HepG2 (cell line): ENCODE data around the gene TRIP6. TPM values are rescaled to one million over a fixed set of nuclear protein-coding genes. Genes with fewer than 3 reads are reported as not detected.

Experiments
- ATAC-seq: fragments of 200-7000 bp; cut with Tn5 transposase; 3 replicates; pipeline ENCODE4 v1.9.1; 2020; ENCODE audit warnings: mild to moderate bottlenecking, moderate library complexity
- BruUV-seq: library from RNA; stranded (reverse); fragments of 400-500 nt; replicated peaks from 2 replicates; lab custom pipeline; 2021; lab: Mats Ljungman, UMichigan
- CTCF ChIA-PET: fragments of 300-600 bp; formaldehyde crosslinking; extraction: SDS; loops from one replicate; lab custom pipeline; 2021; ENCODE audit warnings: low total read pairs, inconsistent platforms, low intra/inter-chr PET ratio; lab: Yijun Ruan, JAX
- POLR2A ChIA-PET: fragments of 350-600 bp; sonication (Branson Sonifier 250); formaldehyde crosslinking; loops from one replicate; lab custom pipeline; 2020; ENCODE audit warnings: antibody characterized with exemption, inconsistent platforms; lab: Yijun Ruan, JAX
- DNase-seq: peaks from one replicate; pipeline ENCODE4 v3.0.0-alpha.2; 2015; ENCODE audit warnings: low spot score
- FAIRE-seq: peaks from 3 replicates; lab custom pipeline; 2011; peaks lifted over from hg19 to GRCh38; lab: Jason Lieb, UNC
- H2AFZ ChIP-seq: one replicate; pipeline ENCODE4 v1.6.1; 2011; ENCODE audit warnings: low read length, inconsistent platforms
- H3K27ac ChIP-seq: fragments of 300-600 bp; 3 replicates; pipeline ENCODE4 v1.8.0; 2011; ENCODE audit warnings: mixed run types, mild to moderate bottlenecking, mixed read lengths, low read length, inconsistent platforms; ENCODE audit not compliant: insufficient read depth; ENCODE audit errors: extremely low read length
- H3K27me3 ChIP-seq, 2 experiments: fragments of 200-600 bp in 1 of 2; 2 replicates in 1 of 2; 3 replicates in 1 of 2; pipeline versions ENCODE4 v1.6.0 to v1.8.0; 2011; ENCODE audit warnings: low read length in 2 of 2, mild to moderate bottlenecking in 2 of 2, moderate library complexity in 2 of 2, inconsistent platforms in 1 of 2; ENCODE audit not compliant: insufficient read depth in 2 of 2, control insufficient read depth in 1 of 2
- H3K36me3 ChIP-seq, 2 experiments: fragments of 200-600 bp in 1 of 2; replicated peaks in 1 of 2; 2 replicates in 1 of 2; 3 replicates in 1 of 2; pipeline versions ENCODE4 v1.5.1 to v1.8.0; 2011; ENCODE audit warnings: low read length in 2 of 2, inconsistent platforms in 1 of 2; ENCODE audit not compliant: insufficient read depth in 2 of 2, control insufficient read depth in 1 of 2
- H3K4me1 ChIP-seq: 2 replicates; pipeline ENCODE4 v1.5.1; 2012; ENCODE audit warnings: low read length, inconsistent platforms; ENCODE audit not compliant: insufficient read depth
- H3K4me2 ChIP-seq: 2 replicates; pipeline ENCODE4 v1.6.0; 2011; ENCODE audit warnings: low read depth, low read length, inconsistent platforms
- H3K4me3 ChIP-seq, 3 experiments: fragments of 200-600 bp in 1 of 3; sonication (generic), shearing (Covaris generic) in 1 of 3; replicated peaks in 1 of 3; 2 replicates each; pipeline ENCODE4 v1.5.1; 2011 to 2016; ENCODE audit warnings: low read length in 3 of 3, inconsistent platforms in 2 of 3, low read depth in 2 of 3, mild to moderate bottlenecking in 2 of 3, control low read depth in 1 of 3, mixed read lengths in 1 of 3; ENCODE audit not compliant: insufficient read depth in 1 of 3
- H3K79me2 ChIP-seq: one replicate; pipeline ENCODE4 v1.6.1; 2011; ENCODE audit warnings: low read length, inconsistent platforms; ENCODE audit not compliant: insufficient read depth
- H3K9ac ChIP-seq: 2 replicates; pipeline ENCODE4 v1.6.0; 2011; ENCODE audit warnings: mild to moderate bottlenecking, low read depth, low read length, inconsistent platforms; ENCODE audit not compliant: insufficient read depth
- H3K9me3 ChIP-seq: 2 replicates; pipeline ENCODE4 v1.5.1; 2012; ENCODE audit warnings: mild to moderate bottlenecking, low read length
- H4K20me1 ChIP-seq: 2 replicates; pipeline ENCODE4 v1.6.0; 2011; ENCODE audit warnings: inconsistent platforms, mild to moderate bottlenecking, low read length, moderate library complexity; ENCODE audit not compliant: insufficient read depth
- CBX5 ChIP-seq: sonication (generic); formaldehyde crosslinking; IDR thresholded peaks from 2 replicates; pipeline ENCODE4 v1.4.0; 2020; ENCODE audit warnings: missing genetic modification reagents, borderline replicate concordance
- ESRRA ChIP-seq: sonication (generic); formaldehyde crosslinking; IDR thresholded peaks from 2 replicates; pipeline ENCODE4 v1.5.1; 2020; ENCODE audit warnings: mild to moderate bottlenecking, low read depth, missing genetic modification reagents
- GFI1 ChIP-seq: sonication (generic); formaldehyde crosslinking; IDR thresholded peaks from 2 replicates; pipeline ENCODE4 v1.5.0; 2020; ENCODE audit warnings: missing genetic modification reagents, mild to moderate bottlenecking, borderline replicate concordance
- GPN1 ChIP-seq: sonication (generic); formaldehyde crosslinking; IDR thresholded peaks from 2 replicates; pipeline ENCODE4 v1.5.1; 2020; ENCODE audit warnings: missing genetic modification reagents, borderline replicate concordance
- HNF4A ChIP-seq: sonication (generic); formaldehyde crosslinking; IDR thresholded peaks from 2 replicates; pipeline ENCODE4 v1.4.0; 2020; ENCODE audit warnings: missing genetic modification reagents
- NCOR1 ChIP-seq: fragments of 200-600 bp; sonication (generic); IDR thresholded peaks from 2 replicates; pipeline ENCODE4 v1.7.0; 2017; ENCODE audit warnings: antibody characterized with exemption, low read length, borderline replicate concordance
- PLRG1 ChIP-seq: fragments of 450-650 bp; conservative IDR thresholded peaks from 2 replicates; pipeline ENCODE4 v1.6.1; 2016
- SMYD3 ChIP-seq: sonication (generic); formaldehyde crosslinking; IDR thresholded peaks from 2 replicates; pipeline ENCODE4 v1.8.1; 2023; ENCODE audit warnings: mild to moderate bottlenecking, missing genetic modification reagents
- ZBTB4 ChIP-seq: sonication (generic); formaldehyde crosslinking; IDR thresholded peaks from 2 replicates; pipeline ENCODE4 v1.4.0; 2020; ENCODE audit warnings: missing genetic modification reagents, mild to moderate bottlenecking, borderline replicate concordance
- ZNF18 ChIP-seq: sonication (generic); formaldehyde crosslinking; IDR thresholded peaks from 2 replicates; pipeline ENCODE4 v1.8.0; 2022; ENCODE audit warnings: mild to moderate bottlenecking, missing genetic modification reagents; ENCODE audit not compliant: insufficient replicate concordance
- ZNF337 ChIP-seq: sonication (generic); formaldehyde crosslinking; IDR thresholded peaks from 2 replicates; pipeline ENCODE4 v1.5.1; 2020; ENCODE audit warnings: missing genetic modification reagents, low read depth, mild to moderate bottlenecking, borderline replicate concordance
- ZNF382 ChIP-seq: sonication (generic); formaldehyde crosslinking; IDR thresholded peaks from 2 replicates; pipeline ENCODE4 v1.5.0; 2020; ENCODE audit warnings: missing genetic modification reagents, mild to moderate bottlenecking, borderline replicate concordance
- ZNF570 ChIP-seq: sonication (generic); formaldehyde crosslinking; IDR thresholded peaks from 2 replicates; pipeline ENCODE4 v1.4.0; 2020; ENCODE audit warnings: mild to moderate bottlenecking, missing genetic modification reagents, borderline replicate concordance
- ZNF572 ChIP-seq: sonication (generic); formaldehyde crosslinking; IDR thresholded peaks from 2 replicates; pipeline ENCODE4 v1.5.1; 2020; ENCODE audit warnings: mild to moderate bottlenecking, missing genetic modification reagents
- ZSCAN31 ChIP-seq: sonication (generic); formaldehyde crosslinking; IDR thresholded peaks from 2 replicates; pipeline ENCODE4 v1.5.0; 2020; ENCODE audit warnings: low read depth, mild to moderate bottlenecking, missing genetic modification reagents
- WGBS: methylation state at CpG from one replicate; pipeline ENCODE4 v1.1.6; 2017; ENCODE audit warnings: low lambda C conversion rate; 5-methylcytosine and 5-hydroxymethylcytosine counted together
- in situ Hi-C: cut with HindIII; loops from 2 replicates; pipeline ENCODE4 v1.10.0; 2017; ENCODE audit warnings: low pct_unique_long_range_greater_than_20kb; ENCODE audit not compliant: extremely low pct_ligation_motif_present
- intact Hi-C: fragments of 100-400 bp; cut with micrococcal nuclease; formaldehyde crosslinking; loops from one replicate; pipeline ENCODE4 v1.10.0; 2022; ENCODE audit not compliant: unreplicated experiment
- polyA plus RNA-seq, 8 experiments: library from polyadenylated mRNA; depleted of rRNA in 3 of 8; stranded (reverse) in 7 of 8; unstranded in 1 of 8; fragments of >200 nt; fragmentation: Illumina TruSeq in 4 of 8; extraction: Trizol in 4 of 8; gene quantifications; 2 replicates each; pipeline versions ENCODE4 v1.2.1 to v1.2.3, GENCODE V29; 2011 to 2016; ENCODE audit warnings: low read depth in 4 of 8, missing spikeins in 1 of 8, mixed read lengths in 1 of 8; ENCODE audit not compliant: insufficient read depth in 1 of 8
- total RNA-seq, 5 experiments: library from RNA; depleted of rRNA; stranded (reverse); fragments of >200 nt; fragmentation: Illumina TruSeq; extraction: Trizol; gene quantifications; 2 replicates each; pipeline ENCODE4 v1.2.3, GENCODE V29; 2016; ENCODE audit warnings: low read depth in 1 of 5
- TF ChIP-seq, protein P1 (sequence below): sonication (generic); formaldehyde crosslinking; IDR thresholded peaks from 2 replicates; pipeline ENCODE4 v1.5.0; 2020; ENCODE audit warnings: missing genetic modification reagents
- TF ChIP-seq, protein P2 (sequence below): fragments of 450-650 bp; IDR thresholded peaks from 2 replicates; pipeline ENCODE4 v1.6.1; 2017; ENCODE audit warnings: mild to moderate bottlenecking

Gene TRIP6
- total and polyA plus RNA-seq, 2 of the 13 experiments (the other 11 are each of a cell fraction or from before 2014, with no cell fraction given): 0.34 to 0.38 TPM

- Histone ChIP-seq H3K36me3 (no peaks in the 10 kb centered on the region), H3K79me2 (no peaks in the 10 kb centered on the region), H3K4me3 (no peak overlapping the region), H3K27me3 (no peaks in the 10 kb centered on the region), H3K4me1 (peaks cover 14% of the 10 kb centered on the region), H3K4me2 (no peak overlapping the region), H3K9me3 (no peaks in the 10 kb centered on the region), H4K20me1 (no peaks in the 10 kb centered on the region), H3K9ac (no peak overlapping the region), H2AFZ (no peak overlapping the region)
- DNase-seq: no peak
- BruUV-seq: no TSS peak
- in situ Hi-C loops: no loop called here
- no peak for FAIRE-seq
- 93% methylated on average over 4 of the region's 4 CpGs for WGBS
- POLR2A ChIA-PET: no interaction called here
- CTCF ChIA-PET: no interaction called here
- ATAC-seq: no peak
- intact Hi-C loops: no loop called here
- TF ChIP-seq ESRRA (CRISPR knock-in tag) (no peak), ZNF572 (no peak), NCOR1 (no peak), ZBTB4 (CRISPR knock-in tag) (no peak), ZNF18 (CRISPR knock-in tag) (no peak), GFI1 (CRISPR knock-in tag) (no peak), CBX5 (CRISPR knock-in tag) (no peak), ZNF382 (CRISPR knock-in tag) (no peak), ZNF337 (CRISPR knock-in tag) (no peak), ZSCAN31 (CRISPR knock-in tag) (no peak), PLRG1 (no peak), HNF4A (no peak), ZNF570 (CRISPR knock-in tag) (no peak), SMYD3 (CRISPR knock-in tag) (no peak), GPN1 (CRISPR knock-in tag) (no peak)
- TF ChIP-seq, protein P1, sequence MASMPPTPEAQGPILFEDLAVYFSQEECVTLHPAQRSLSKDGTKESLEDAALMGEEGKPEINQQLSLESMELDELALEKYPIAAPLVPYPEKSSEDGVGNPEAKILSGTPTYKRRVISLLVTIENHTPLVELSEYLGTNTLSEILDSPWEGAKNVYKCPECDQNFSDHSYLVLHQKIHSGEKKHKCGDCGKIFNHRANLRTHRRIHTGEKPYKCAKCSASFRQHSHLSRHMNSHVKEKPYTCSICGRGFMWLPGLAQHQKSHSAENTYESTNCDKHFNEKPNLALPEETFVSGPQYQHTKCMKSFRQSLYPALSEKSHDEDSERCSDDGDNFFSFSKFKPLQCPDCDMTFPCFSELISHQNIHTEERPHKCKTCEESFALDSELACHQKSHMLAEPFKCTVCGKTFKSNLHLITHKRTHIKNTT (CRISPR knock-in tag): no peak
- TF ChIP-seq, protein P2, sequence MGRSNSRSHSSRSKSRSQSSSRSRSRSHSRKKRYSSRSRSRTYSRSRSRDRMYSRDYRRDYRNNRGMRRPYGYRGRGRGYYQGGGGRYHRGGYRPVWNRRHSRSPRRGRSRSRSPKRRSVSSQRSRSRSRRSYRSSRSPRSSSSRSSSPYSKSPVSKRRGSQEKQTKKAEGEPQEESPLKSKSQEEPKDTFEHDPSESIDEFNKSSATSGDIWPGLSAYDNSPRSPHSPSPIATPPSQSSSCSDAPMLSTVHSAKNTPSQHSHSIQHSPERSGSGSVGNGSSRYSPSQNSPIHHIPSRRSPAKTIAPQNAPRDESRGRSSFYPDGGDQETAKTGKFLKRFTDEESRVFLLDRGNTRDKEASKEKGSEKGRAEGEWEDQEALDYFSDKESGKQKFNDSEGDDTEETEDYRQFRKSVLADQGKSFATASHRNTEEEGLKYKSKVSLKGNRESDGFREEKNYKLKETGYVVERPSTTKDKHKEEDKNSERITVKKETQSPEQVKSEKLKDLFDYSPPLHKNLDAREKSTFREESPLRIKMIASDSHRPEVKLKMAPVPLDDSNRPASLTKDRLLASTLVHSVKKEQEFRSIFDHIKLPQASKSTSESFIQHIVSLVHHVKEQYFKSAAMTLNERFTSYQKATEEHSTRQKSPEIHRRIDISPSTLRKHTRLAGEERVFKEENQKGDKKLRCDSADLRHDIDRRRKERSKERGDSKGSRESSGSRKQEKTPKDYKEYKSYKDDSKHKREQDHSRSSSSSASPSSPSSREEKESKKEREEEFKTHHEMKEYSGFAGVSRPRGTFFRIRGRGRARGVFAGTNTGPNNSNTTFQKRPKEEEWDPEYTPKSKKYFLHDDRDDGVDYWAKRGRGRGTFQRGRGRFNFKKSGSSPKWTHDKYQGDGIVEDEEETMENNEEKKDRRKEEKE: no peak
- TF ChIP-seq, all 625 proteins: peak for 0
- no peak overlapping the region for H3K27ac ChIP-seq
These were observed 19.8 kb upstream of the TRIP6 start for GRCh38 chr7:100847360-100847759.
